Measurements from ENCODE around the gene FGF23.

FGF23 gene

GRCh38 chr12:4401117-4401516 lies 21.6 kb upstream of the FGF23 start:
- DNase-seq (ENCODE audit: insufficient read length, low spot score) (no peak), FAIRE-seq (no peak)
- no peak for TF ChIP-seq POLR2A (IDR thresholded peaks at IDR 0.05; ENCODE audit: low read depth, low read length)

- no peak for FAIRE-seq
- DNase-seq (ENCODE audit: insufficient read length, low spot score), result no peak
- no peak for TF ChIP-seq POLR2A (IDR thresholded peaks at IDR 0.05; ENCODE audit: low read depth, low read length)
Observed at GRCh38 chr12:4395818-4396217, 16.3 kb upstream of the FGF23 start.

GRCh38 chr12:4393211-4393610 lies 13.7 kb upstream of the FGF23 start:
- no peak for FAIRE-seq
- TF ChIP-seq POLR2A (IDR thresholded peaks at IDR 0.05; ENCODE audit: low read depth, low read length), result no peak
- no peak for DNase-seq (ENCODE audit: insufficient read length, low spot score)

- no peak for TF ChIP-seq POLR2A (IDR thresholded peaks at IDR 0.05; ENCODE audit: low read depth, low read length)
- DNase-seq (ENCODE audit: insufficient read length, low spot score) (no peak), FAIRE-seq (no peak)
Observed at GRCh38 chr12:4392223-4392742, 12.8 kb upstream of the FGF23 start.

- no peak for DNase-seq (ENCODE audit: insufficient read length, low spot score)
- TF ChIP-seq POLR2A (IDR thresholded peaks at IDR 0.05; ENCODE audit: low read depth, low read length), result no peak
- no peak for FAIRE-seq
Observed at GRCh38 chr12:4388662-4389061, 9.2 kb upstream of the FGF23 start.

GRCh38 chr12:4388032-4388431 lies 8.5 kb upstream of the FGF23 start:
- no peak for TF ChIP-seq POLR2A (IDR thresholded peaks at IDR 0.05; ENCODE audit: low read depth, low read length)
- DNase-seq (ENCODE audit: insufficient read length, low spot score) (no peak), FAIRE-seq (no peak)

- FAIRE-seq (no peak), DNase-seq (ENCODE audit: insufficient read length, low spot score) (no peak)
- TF ChIP-seq POLR2A (IDR thresholded peaks at IDR 0.05; ENCODE audit: low read depth, low read length), result no peak
Observed at GRCh38 chr12:4387607-4388006, 8.1 kb upstream of the FGF23 start.

- TF ChIP-seq POLR2A (IDR thresholded peaks at IDR 0.05; ENCODE audit: low read depth, low read length), result no peak
- no peak for FAIRE-seq
- DNase-seq (ENCODE audit: insufficient read length, low spot score), result no peak
Observed at GRCh38 chr12:4386801-4387200, 7.3 kb upstream of the FGF23 start.

- DNase-seq (ENCODE audit: insufficient read length, low spot score) (no peak), FAIRE-seq (no peak)
- no peak for TF ChIP-seq POLR2A (IDR thresholded peaks at IDR 0.05; ENCODE audit: low read depth, low read length)
Observed at GRCh38 chr12:4383304-4383865, 3.9 kb upstream of the FGF23 start.

GRCh38 chr12:4380332-4380731 lies 820 bp upstream of the FGF23 start:
- FAIRE-seq (no peak), DNase-seq (ENCODE audit: insufficient read length, low spot score) (no peak)
- TF ChIP-seq POLR2A (IDR thresholded peaks at IDR 0.05; ENCODE audit: low read depth, low read length), result no peak

- DNase-seq (ENCODE audit: insufficient read length, low spot score) (no peak), FAIRE-seq (no peak)
- no peak for TF ChIP-seq POLR2A (IDR thresholded peaks at IDR 0.05; ENCODE audit: low read depth, low read length)
Observed at GRCh38 chr12:4378772-4379171, 740 bp downstream of the FGF23 start.

GRCh38 chr12:4375449-4375848 lies 4.1 kb downstream of the FGF23 start:
- no peak for DNase-seq (ENCODE audit: insufficient read length, low spot score)
- FAIRE-seq, result no peak
- no peak for TF ChIP-seq POLR2A (IDR thresholded peaks at IDR 0.05; ENCODE audit: low read depth, low read length)

- no peak for DNase-seq (ENCODE audit: insufficient read length, low spot score)
- no peak for FAIRE-seq
- no peak for TF ChIP-seq POLR2A (IDR thresholded peaks at IDR 0.05; ENCODE audit: low read depth, low read length)
Observed at GRCh38 chr12:4372653-4373052, 6.9 kb downstream of the FGF23 start.

GRCh38 chr12:4370265-4370664 lies 9.2 kb downstream of the FGF23 start:
- DNase-seq (ENCODE audit: insufficient read length, low spot score), result no peak
- TF ChIP-seq POLR2A (IDR thresholded peaks at IDR 0.05; ENCODE audit: low read depth, low read length), result no peak
- no peak for FAIRE-seq

GRCh38 chr12:4369548-4369947 lies 10.0 kb downstream of the FGF23 start:
- no peak for FAIRE-seq
- no peak for TF ChIP-seq POLR2A (IDR thresholded peaks at IDR 0.05; ENCODE audit: low read depth, low read length)
- no peak for DNase-seq (ENCODE audit: insufficient read length, low spot score)

- no peak for TF ChIP-seq POLR2A (IDR thresholded peaks at IDR 0.05; ENCODE audit: low read depth, low read length)
- FAIRE-seq, result no peak
Observed at GRCh38 chr12:4366090-4366489, 13.4 kb downstream of the FGF23 start.

More at GRCh38 chr12:4366090-4366489, 13.4 kb downstream of the FGF23 start:
- no peak for DNase-seq (ENCODE audit: insufficient read length, low spot score)

Data from H54 (cell line).